LNCAP (cell line): ENCODE results near the gene SLCO4A1.

Experiments
- CTCF ChIP-seq: fragments of 450-650 bp; IDR thresholded peaks from 2 replicates; pipeline ENCODE4 v1.5.1; 2017; ENCODE audit warnings: mild to moderate bottlenecking

The SLCO4A1 gene

GRCh38 chr20:62597416-62598115 is 44.7 kb upstream of the SLCO4A1 start:
- TF ChIP-seq CTCF = no peak

DNA sequence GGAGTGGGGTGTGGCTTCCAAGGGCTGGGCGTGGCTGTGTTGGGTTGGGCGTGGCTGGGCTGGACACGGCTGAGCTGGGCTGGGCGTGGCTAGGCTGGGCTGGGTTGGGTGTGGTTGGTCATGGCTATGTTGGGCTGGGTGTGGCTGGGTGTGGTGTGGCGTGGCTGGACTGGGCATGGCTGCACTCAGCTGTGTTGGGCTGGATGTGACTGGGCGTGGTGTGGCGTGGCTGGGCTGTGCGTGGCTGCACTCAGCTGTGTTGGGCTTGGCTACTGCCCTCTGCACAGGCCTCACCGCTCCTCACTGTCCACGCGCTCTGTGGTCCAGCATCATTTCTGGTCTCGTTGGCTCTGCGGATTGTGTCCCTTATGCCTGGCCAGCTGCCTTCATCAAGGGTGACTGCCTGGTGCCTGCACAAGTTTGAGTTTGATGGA is 43.5 kb upstream of the SLCO4A1 start:
- no peak for TF ChIP-seq CTCF

- TF ChIP-seq CTCF = no peak
Measured at GRCh38 chr20:62599216-62600110, 42.8 kb upstream of the SLCO4A1 start.

GRCh38 chr20:62601172-62601571 is 41.1 kb upstream of the SLCO4A1 start:
- TF ChIP-seq CTCF = no peak

DNA sequence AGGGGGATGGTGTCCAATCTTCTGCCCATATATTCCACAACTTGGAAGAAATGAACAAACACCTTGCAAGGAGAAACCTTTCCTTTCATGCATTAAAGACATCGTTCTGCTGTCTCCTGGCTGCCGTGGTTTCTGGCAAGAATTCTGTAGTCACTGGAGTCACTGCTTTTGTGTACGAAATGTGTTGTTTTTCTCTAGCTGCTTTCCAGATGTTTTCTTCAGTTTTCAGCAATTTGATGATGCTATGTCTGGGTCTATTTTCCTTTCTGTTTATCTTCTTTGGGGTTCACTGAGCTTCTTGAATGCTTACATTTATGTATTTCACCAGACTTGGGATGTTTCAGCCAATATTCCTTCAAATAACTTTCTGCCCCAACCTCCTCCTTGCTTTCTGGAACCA is 40.6 kb upstream of the SLCO4A1 start:
- no peak for TF ChIP-seq CTCF

DNA sequence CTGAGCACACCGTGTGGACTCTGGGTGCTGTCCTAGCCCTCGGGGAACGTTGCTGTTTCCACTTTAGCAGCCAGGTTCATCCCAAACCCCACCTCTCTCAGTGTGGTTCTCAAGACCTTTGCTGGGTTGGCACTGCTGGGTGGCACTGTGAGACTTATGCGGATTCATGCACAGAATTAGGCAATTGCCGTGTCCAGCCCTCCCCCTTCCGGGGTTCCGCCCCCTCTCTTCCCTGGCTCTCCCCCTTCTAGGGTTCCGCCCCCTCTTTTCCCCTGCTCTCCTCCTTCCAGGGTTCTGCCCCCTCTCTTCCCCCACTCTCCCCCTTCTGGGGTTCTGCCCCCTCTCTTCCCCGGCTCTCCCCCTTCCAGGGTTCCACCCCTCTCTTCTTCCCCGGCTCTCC is 39.8 kb upstream of the SLCO4A1 start:
- no peak for TF ChIP-seq CTCF

DNA sequence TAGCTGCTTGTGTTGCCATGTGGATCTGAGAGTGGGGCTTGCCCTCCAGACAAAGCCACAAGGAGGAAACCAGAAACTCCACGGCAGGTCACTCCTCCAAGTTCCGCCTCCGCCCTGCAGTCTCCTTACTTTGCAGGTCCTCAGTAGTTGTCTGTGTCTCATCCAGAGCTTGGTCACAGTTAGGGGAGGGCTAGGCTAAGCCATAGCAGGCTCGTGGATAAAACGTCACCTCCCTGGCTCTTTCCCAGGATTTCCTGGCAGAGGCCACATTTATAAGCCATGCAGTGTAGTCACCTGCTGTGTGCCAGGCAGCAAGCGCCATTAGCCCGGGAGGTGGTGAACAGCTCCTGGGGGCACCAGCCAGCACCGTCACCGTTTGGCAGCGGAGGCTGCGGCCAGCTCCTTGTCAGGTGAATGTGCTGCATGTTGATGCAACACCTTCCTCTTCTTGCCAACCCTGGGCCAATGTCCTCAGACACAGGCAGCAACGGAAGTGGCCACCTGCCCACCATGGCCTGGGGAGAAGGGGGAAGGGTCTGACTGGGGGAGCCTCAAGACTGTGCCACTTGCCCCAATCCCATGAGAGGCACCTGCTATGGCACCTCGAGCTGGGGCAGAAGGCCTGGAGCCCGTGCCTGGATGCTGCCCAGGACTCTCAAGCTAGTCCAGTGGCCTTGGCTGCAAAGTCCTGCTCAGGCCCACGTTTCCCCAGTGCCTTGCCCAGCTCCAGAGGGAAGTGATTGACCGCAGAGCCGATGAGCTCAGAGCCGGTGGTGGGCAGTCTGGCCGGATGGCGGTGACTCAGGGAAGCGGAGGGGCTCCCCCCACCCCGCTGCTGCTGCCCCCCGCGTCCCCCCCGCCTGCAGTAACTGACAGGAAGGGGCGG is 39.0 kb upstream of the SLCO4A1 start:
- TF ChIP-seq CTCF = no peak
